OCI-LY7 (cell line): Measurements from ENCODE around the gene RFX2. TPM values are rescaled to one million over a fixed set of nuclear protein-coding genes. Genes with fewer than 3 reads are reported as not detected.

Experiments
- BruUV-seq: library from RNA; stranded (reverse); fragments of 400-500 nt; replicated peaks from 2 replicates; lab custom pipeline; 2021; lab: Mats Ljungman, UMichigan
- CTCF ChIA-PET: fragments of 300-600 bp; sonication (Branson Sonifier 250); formaldehyde crosslinking; loops from one replicate; lab custom pipeline; 2022; ENCODE audit warnings: antibody characterized with exemption; ENCODE audit not compliant: unreplicated experiment; lab: Charles Lee
- POLR2A ChIA-PET: fragments of 300-600 bp; sonication (Branson Sonifier 250); formaldehyde crosslinking; loops from one replicate; lab custom pipeline; 2022; ENCODE audit warnings: antibody characterized with exemption; lab: Charles Lee
- DNase-seq: peaks from one replicate; pipeline ENCODE4 v3.0.0-alpha.2; 2015; ENCODE audit warnings: low spot score
- H2AFZ ChIP-seq: fragments of 200-600 bp; sonication (generic), shearing (Covaris generic); 2 replicates; pipeline ENCODE4 v1.6.1; 2014; ENCODE audit warnings: mild to moderate bottlenecking, antibody characterized with exemption, low read length, moderate library complexity
- H3K27ac ChIP-seq: fragments of 200-600 bp; sonication (generic); 2 replicates; pipeline ENCODE4 v1.5.1; 2014; ENCODE audit warnings: mixed run types, low read depth, mild to moderate bottlenecking, moderate library complexity, low read length, inconsistent platforms; ENCODE audit not compliant: poor library complexity, severe bottlenecking
- H3K36me3 ChIP-seq: fragments of 200-600 bp; sonication (generic); 2 replicates; pipeline ENCODE4 v1.6.1; 2014; ENCODE audit warnings: mild to moderate bottlenecking, antibody characterized with exemption, low read length, moderate library complexity, mixed read lengths; ENCODE audit not compliant: insufficient read depth
- H3K4me1 ChIP-seq: fragments of 200-600 bp; sonication (generic); 2 replicates; pipeline ENCODE4 v1.5.1; 2014; ENCODE audit warnings: mild to moderate bottlenecking, low read length; ENCODE audit not compliant: insufficient read depth, poor library complexity, severe bottlenecking
- H3K4me2 ChIP-seq: fragments of 200-600 bp; sonication (generic); 2 replicates; pipeline ENCODE4 v1.6.1; 2014; ENCODE audit warnings: mild to moderate bottlenecking, low read length
- H3K4me3 ChIP-seq: fragments of 200-600 bp; sonication (generic); 2 replicates; pipeline ENCODE4 v1.5.1; 2014; ENCODE audit warnings: mild to moderate bottlenecking, low read depth, low read length; ENCODE audit not compliant: poor library complexity, severe bottlenecking
- H3K79me2 ChIP-seq: fragments of 200-600 bp; sonication (generic); 2 replicates; pipeline ENCODE4 v1.6.1; 2016; ENCODE audit warnings: low read depth, mild to moderate bottlenecking, low read length, moderate library complexity, mixed read lengths; ENCODE audit not compliant: insufficient read depth
- H3K9me2 ChIP-seq: fragments of 200-600 bp; sonication (generic); 2 replicates; pipeline ENCODE4 v1.6.1; 2016; ENCODE audit warnings: mild to moderate bottlenecking, low read length, mixed read lengths; ENCODE audit not compliant: insufficient read depth
- H3K9me3 ChIP-seq: fragments of 200-600 bp; sonication (generic); 2 replicates; pipeline ENCODE4 v1.6.1; 2014; ENCODE audit warnings: mild to moderate bottlenecking, mixed run types, low read length, mixed read lengths
- H4K20me1 ChIP-seq: fragments of 200-600 bp; sonication (generic); 2 replicates; pipeline ENCODE4 v1.6.1; 2014; ENCODE audit warnings: mild to moderate bottlenecking, antibody characterized with exemption, low read length, moderate library complexity, mixed read lengths; ENCODE audit not compliant: insufficient read depth
- EZH2phosphoT487 ChIP-seq: fragments of 200-600 bp; sonication (generic); IDR thresholded peaks from 2 replicates; pipeline ENCODE4 v1.6.1; 2018; ENCODE audit warnings: low read depth, borderline replicate concordance, mild to moderate bottlenecking, mixed run types, antibody characterized with exemption, low read length, moderate library complexity, mixed read lengths
- intact Hi-C: fragments of 100-400 bp; cut with micrococcal nuclease; formaldehyde crosslinking; loops from one replicate; pipeline ENCODE4 v1.10.0; 2022; ENCODE audit not compliant: unreplicated experiment
- total RNA-seq, 2 experiments: library from RNA; depleted of rRNA in 1 of 2; stranded (reverse); fragments of >200 nt in 1 of 2; shearing (Covaris generic) in 1 of 2; gene quantifications; 2 replicates each; pipeline ENCODE4 v1.2.3, GENCODE V29; 2014 to 2022
- TF ChIP-seq, protein P1 (sequence below): fragments of 200-600 bp; sonication (generic); conservative IDR thresholded peaks from 2 replicates; pipeline ENCODE4 v1.5.1; 2014; ENCODE audit warnings: mild to moderate bottlenecking, antibody characterized with exemption, low read length, moderate library complexity, mixed read lengths

The RFX2 gene
- total RNA-seq, 2 experiments from 2014 or later, result 11.0 to 11.8 TPM

DNA sequence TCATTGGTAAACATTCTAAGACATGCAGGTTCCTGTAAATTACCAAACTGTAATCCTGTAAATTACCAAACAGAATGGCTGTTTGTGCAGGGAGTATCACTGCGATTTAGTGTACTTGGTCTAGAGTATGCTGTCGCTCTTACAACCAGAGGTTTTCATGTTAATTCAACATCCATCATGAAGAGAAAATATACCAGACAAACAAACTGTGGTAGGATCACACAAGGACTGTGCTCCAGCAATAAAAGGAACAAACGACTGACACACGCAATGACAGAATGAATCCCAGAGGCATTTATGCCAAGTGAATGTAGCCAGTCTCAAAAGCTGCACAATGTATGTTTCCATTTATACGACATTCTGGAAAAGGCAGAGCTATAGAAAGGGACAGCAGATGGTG lies 31.2 kb downstream of the RFX2 start:
- H3K27ac ChIP-seq, result no peak overlapping the region
- no peaks in the 10 kb centered on the region for H3K9me2 ChIP-seq
- ChIA-PET CTCF (no interaction called here), POLR2A (interaction anchor here (0.6 to 1.2 kb wide), 2 partner anchors 23 to 745 kb away, joined by 5 to 6 read pairs; no protein-coding TSS in a partner anchor)
- intact Hi-C loops, result no loop called here
- no peaks in the 10 kb centered on the region for H3K4me1 ChIP-seq
- no peak for DNase-seq
- BruUV-seq, result no TSS peak
- H2AFZ ChIP-seq, result no peak overlapping the region
- H3K4me3 ChIP-seq, result no peak overlapping the region
- TF ChIP-seq, protein P1, sequence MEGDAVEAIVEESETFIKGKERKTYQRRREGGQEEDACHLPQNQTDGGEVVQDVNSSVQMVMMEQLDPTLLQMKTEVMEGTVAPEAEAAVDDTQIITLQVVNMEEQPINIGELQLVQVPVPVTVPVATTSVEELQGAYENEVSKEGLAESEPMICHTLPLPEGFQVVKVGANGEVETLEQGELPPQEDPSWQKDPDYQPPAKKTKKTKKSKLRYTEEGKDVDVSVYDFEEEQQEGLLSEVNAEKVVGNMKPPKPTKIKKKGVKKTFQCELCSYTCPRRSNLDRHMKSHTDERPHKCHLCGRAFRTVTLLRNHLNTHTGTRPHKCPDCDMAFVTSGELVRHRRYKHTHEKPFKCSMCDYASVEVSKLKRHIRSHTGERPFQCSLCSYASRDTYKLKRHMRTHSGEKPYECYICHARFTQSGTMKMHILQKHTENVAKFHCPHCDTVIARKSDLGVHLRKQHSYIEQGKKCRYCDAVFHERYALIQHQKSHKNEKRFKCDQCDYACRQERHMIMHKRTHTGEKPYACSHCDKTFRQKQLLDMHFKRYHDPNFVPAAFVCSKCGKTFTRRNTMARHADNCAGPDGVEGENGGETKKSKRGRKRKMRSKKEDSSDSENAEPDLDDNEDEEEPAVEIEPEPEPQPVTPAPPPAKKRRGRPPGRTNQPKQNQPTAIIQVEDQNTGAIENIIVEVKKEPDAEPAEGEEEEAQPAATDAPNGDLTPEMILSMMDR, result no peak
- TF ChIP-seq EZH2phosphoT487, result no peak
- H3K4me2 ChIP-seq, result no peak overlapping the region
- no peaks in the 10 kb centered on the region for H3K79me2 ChIP-seq
- no peaks in the 10 kb centered on the region for H3K36me3 ChIP-seq
- H4K20me1 ChIP-seq, result no peaks in the 10 kb centered on the region
- no peaks in the 10 kb centered on the region for H3K9me3 ChIP-seq

DNA sequence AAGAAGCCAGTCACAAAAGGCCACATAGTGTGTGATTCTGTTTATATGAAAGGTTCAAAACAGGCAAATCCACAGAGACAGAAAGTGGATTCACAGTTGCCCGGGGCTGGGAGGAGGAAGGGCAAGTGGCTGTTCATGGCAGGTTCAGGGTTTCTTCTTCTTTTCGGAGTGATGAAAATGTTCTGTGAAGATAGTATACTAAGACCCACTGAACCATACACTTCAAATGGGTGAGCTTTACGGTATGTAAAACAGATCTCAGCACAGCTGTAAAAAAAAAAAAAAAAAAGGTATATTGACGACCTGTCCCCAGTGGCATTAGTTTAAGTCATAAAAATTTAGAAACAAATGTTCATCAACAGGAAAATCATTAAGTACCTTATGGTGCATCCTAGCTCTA lies 32.2 kb downstream of the RFX2 start:
- Histone ChIP-seq H3K9me2 (no peaks in the 10 kb centered on the region), H3K4me1 (no peaks in the 10 kb centered on the region), H4K20me1 (no peaks in the 10 kb centered on the region), H3K79me2 (no peaks in the 10 kb centered on the region), H3K27ac (no peak overlapping the region), H3K36me3 (no peaks in the 10 kb centered on the region), H3K4me3 (no peak overlapping the region), H3K4me2 (no peak overlapping the region), H3K9me3 (no peaks in the 10 kb centered on the region), H2AFZ (no peak overlapping the region)
- DNase-seq, result no peak
- ChIA-PET CTCF (no interaction called here), POLR2A (interaction anchor here (0.7 kb wide), 1 partner anchor 1501 kb away, joined by 7 read pairs; no protein-coding TSS in a partner anchor)
- intact Hi-C loops, result no loop called here
- TF ChIP-seq, protein P1, result no peak
- TF ChIP-seq EZH2phosphoT487, result no peak
- BruUV-seq, result no TSS peak

DNA sequence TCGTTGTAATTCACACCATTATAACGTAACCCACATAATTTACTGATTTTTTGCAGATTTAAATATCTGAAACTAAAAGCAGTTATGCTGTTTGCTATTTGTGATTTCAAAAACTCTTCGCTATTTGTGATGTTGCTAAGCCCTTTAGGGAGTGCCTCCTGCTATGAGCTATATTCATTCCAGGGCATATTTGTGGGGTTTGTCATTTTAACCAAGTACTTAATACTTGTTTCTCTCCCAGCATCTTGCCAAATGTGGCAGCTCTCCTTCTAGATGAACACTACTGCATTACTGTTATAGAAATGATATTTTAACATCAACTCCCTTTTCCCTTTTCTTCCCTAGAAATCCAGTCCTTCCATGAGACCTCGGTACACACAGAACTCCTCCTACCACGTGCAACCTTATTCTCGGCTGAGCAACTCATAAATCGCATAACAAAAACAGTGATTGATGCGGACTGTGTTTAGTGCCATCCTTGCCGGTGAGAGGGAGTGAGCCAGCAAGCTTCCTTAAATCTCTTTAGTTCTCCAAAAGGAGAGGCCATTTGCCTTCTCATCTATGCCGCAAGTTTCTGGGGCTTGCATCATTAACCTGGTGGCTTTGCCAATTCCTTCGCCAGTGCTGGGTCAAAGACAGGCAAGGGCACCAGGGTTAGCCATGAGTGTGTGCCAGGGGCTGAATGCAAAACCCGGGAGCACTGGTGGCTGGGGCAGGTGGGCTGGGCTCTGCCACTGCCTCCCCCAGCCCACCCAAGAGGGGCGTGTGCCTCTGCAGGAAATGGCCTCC lies 33.4 kb downstream of the RFX2 start:
- Histone ChIP-seq H3K27ac (no peak overlapping the region), H3K36me3 (no peaks in the 10 kb centered on the region), H3K79me2 (no peaks in the 10 kb centered on the region), H3K4me2 (no peak overlapping the region), H3K9me2 (no peaks in the 10 kb centered on the region), H2AFZ (no peak overlapping the region), H4K20me1 (no peaks in the 10 kb centered on the region), H3K4me1 (no peaks in the 10 kb centered on the region), H3K4me3 (no peak overlapping the region), H3K9me3 (no peaks in the 10 kb centered on the region)
- no peak for DNase-seq
- POLR2A ChIA-PET, result no interaction called here
- no TSS peak for BruUV-seq
- TF ChIP-seq EZH2phosphoT487, result no peak
- TF ChIP-seq, protein P1, result no peak
- CTCF ChIA-PET, result no interaction called here
- intact Hi-C loops, result no loop called here
